Mesendoderm (in vitro differentiated cells): ENCODE results near the gene PTPRG.

Experiments
- DNase-seq: peaks from one replicate; pipeline ENCODE4 v3.0.0; 2013
- H2AK5ac ChIP-seq: 2 replicates; pipeline ENCODE4 v1.6.1; 2013; ENCODE audit warnings: low read length, inconsistent platforms
- H2BK120ac ChIP-seq: 2 replicates; pipeline ENCODE4 v1.6.1; 2013; ENCODE audit warnings: low read depth, mild to moderate bottlenecking, low read length, moderate library complexity, mixed read lengths
- H2BK15ac ChIP-seq: replicated peaks from 2 replicates; pipeline ENCODE4 v1.6.1; 2013; ENCODE audit warnings: low read depth, mild to moderate bottlenecking, moderate library complexity
- H2BK5ac ChIP-seq: 2 replicates; pipeline ENCODE4 v1.6.1; 2013; ENCODE audit warnings: low read length, inconsistent platforms
- H3K18ac ChIP-seq: 2 replicates; pipeline ENCODE4 v1.6.1; 2013; ENCODE audit warnings: mild to moderate bottlenecking, low read length, mixed read lengths
- H3K23ac ChIP-seq: one replicate; pipeline ENCODE4 v1.6.1; 2013; ENCODE audit warnings: low read length
- H3K27ac ChIP-seq: 2 replicates; pipeline ENCODE4 v1.5.1; 2013; ENCODE audit warnings: low read depth, mild to moderate bottlenecking, inconsistent platforms, low read length, moderate library complexity
- H3K27me3 ChIP-seq: 2 replicates; pipeline ENCODE4 v1.6.1; 2013; ENCODE audit warnings: low read length, control low read depth, mild to moderate bottlenecking, inconsistent platforms; ENCODE audit not compliant: insufficient read depth, poor library complexity
- H3K36me3 ChIP-seq: 2 replicates; pipeline ENCODE4 v1.6.1; 2013; ENCODE audit warnings: low read length, inconsistent platforms; ENCODE audit not compliant: control insufficient read depth, insufficient read depth
- H3K4ac ChIP-seq: one replicate; pipeline ENCODE4 v1.6.1; 2013; ENCODE audit warnings: low read depth, mild to moderate bottlenecking, low read length, moderate library complexity
- H3K4me1 ChIP-seq: 2 replicates; pipeline ENCODE4 v1.6.1; 2013; ENCODE audit warnings: low read depth, low read length, inconsistent platforms; ENCODE audit not compliant: control insufficient read depth
- H3K4me2 ChIP-seq: 2 replicates; pipeline ENCODE4 v1.6.1; 2013; ENCODE audit warnings: low read length
- H3K4me3 ChIP-seq: 2 replicates; pipeline ENCODE4 v1.5.1; 2013; ENCODE audit warnings: mild to moderate bottlenecking, low read length
- H3K56ac ChIP-seq: one replicate; pipeline ENCODE4 v1.6.1; 2013; ENCODE audit warnings: low read length
- H3K79me1 ChIP-seq: 2 replicates; pipeline ENCODE4 v1.6.1; 2013; ENCODE audit warnings: low read length, inconsistent platforms
- H3K79me2 ChIP-seq: 2 replicates; pipeline ENCODE4 v1.6.1; 2013; ENCODE audit warnings: mild to moderate bottlenecking, low read length; ENCODE audit not compliant: control insufficient read depth, insufficient read depth
- H3K9ac ChIP-seq: 2 replicates; pipeline ENCODE4 v1.6.1; 2013; ENCODE audit warnings: low read length, inconsistent platforms
- H4K5ac ChIP-seq: one replicate; pipeline ENCODE4 v1.6.1; 2013; ENCODE audit warnings: low read length
- H4K8ac ChIP-seq: one replicate; pipeline ENCODE4 v1.6.1; 2013; ENCODE audit warnings: low read depth, mild to moderate bottlenecking, control low read depth, low read length, moderate library complexity
- WGBS: extraction: QIAGEN DNeasy Blood & Tissue Kit; methylation state at CpG from one replicate; pipeline ENCODE4 v1.1.7; 2013; ENCODE audit warnings: low lambda C conversion rate, missing lambda C conversion rate; ENCODE audit not compliant: insufficient coverage; ENCODE audit errors: extremely low coverage; 5-methylcytosine and 5-hydroxymethylcytosine counted together

PTPRG gene

DNA sequence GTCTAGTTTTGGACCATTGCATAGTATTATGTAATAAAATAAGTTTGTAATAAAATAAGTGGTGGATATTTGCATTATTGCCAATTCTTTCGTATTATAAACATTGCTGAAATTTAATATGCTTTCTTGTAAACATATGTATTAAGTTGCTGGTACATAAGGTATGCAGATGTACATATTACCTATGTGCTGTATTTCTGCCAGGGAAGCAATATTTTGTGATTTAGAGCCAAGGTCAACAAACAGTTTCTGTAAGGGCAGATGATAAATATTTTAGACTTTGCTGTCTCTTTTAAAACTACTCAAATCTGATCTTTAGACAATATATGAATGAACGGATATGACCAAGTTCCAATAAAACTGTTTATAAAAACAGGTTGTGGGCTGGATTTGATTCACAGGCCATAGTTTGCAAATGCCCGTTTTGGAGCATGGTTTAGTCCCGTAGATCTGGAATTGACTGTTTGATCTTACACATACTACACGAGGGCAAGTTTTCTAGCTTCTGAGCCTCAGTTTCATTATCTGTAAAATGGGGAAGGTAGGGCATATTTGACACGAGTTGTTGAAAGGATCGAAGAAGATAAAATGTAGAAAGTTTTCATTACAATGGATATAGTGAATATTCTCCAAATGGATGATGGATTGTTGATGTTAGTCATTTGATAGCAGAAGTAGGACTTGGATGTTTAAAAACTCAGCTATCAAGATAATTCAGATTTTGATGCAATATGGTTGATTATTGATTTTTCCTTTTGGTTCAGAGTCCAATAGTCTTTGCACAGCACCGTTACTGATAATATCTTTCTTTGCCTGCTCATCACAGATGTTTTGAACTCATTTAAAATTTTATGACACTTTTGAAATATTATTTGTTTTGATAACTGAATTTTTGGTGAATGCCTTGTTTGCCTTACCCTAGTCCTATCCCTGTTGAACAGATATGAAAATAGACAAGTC, 417.4 kb downstream of the PTPRG start:
- peaks cover 9% of the 10 kb centered on the region for H3K79me1 ChIP-seq
- H4K5ac ChIP-seq = no peak overlapping the region
- H3K27me3 ChIP-seq = no peaks in the 10 kb centered on the region
- H2BK120ac ChIP-seq = no peak overlapping the region
- no peak overlapping the region for H3K4me2 ChIP-seq
- no peak overlapping the region for H3K27ac ChIP-seq
- WGBS = 100% methylated on average over 1 of the region's 8 CpGs
- H2BK5ac ChIP-seq = no peak overlapping the region
- H3K4me1 ChIP-seq = peaks cover 1% of the 10 kb centered on the region
- H3K79me2 ChIP-seq = peaks cover 9% of the 10 kb centered on the region
- H3K23ac ChIP-seq = no peak overlapping the region
- no peak overlapping the region for H3K4me3 ChIP-seq
- no peak overlapping the region for H4K8ac ChIP-seq
- H3K4ac ChIP-seq = no peak overlapping the region
- H3K9ac ChIP-seq = no peak overlapping the region
- H3K36me3 ChIP-seq = no peaks in the 10 kb centered on the region
- H3K18ac ChIP-seq = no peak overlapping the region
- H2BK15ac ChIP-seq = no peak overlapping the region
- DNase-seq = no peak
- H3K56ac ChIP-seq = no peak overlapping the region
- no peak overlapping the region for H2AK5ac ChIP-seq

DNA sequence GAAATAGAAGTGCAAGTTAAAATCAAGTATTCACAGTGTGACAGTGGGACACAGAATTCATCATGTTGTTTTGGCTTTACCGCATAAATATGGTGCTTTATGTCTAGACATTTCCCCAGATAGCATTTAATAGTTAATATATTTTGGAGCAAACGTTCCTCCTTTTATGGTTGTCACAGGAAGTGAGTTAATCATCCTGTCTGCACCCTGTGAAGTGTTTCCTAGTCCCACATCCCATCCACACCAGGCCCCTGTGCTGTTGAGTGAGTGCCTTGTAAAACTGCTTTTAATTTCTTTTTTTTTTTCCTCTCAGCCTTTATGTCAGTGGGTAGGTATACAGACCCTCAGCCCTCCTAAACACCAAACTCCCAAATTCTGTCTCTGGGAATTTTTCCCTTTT, 418.3 kb downstream of the PTPRG start:
- Histone ChIP-seq H3K56ac (no peak overlapping the region), H3K4ac (no peak overlapping the region), H2BK5ac (no peak overlapping the region), H2BK120ac (no peak overlapping the region), H3K36me3 (no peaks in the 10 kb centered on the region), H4K5ac (no peak overlapping the region), H3K9ac (no peak overlapping the region), H4K8ac (no peak overlapping the region), H2AK5ac (no peak overlapping the region), H3K23ac (no peak overlapping the region), H3K4me2 (no peak overlapping the region), H3K27ac (no peak overlapping the region), H3K27me3 (no peaks in the 10 kb centered on the region), H3K79me1 (peaks cover 9% of the 10 kb centered on the region), H3K4me3 (no peak overlapping the region), H2BK15ac (no peak overlapping the region), H3K18ac (peak overlapping the region; percentile 60), H3K4me1 (peaks cover 1% of the 10 kb centered on the region), H3K79me2 (peaks cover 9% of the 10 kb centered on the region)
- no CpG with 5 or more reads among the region's 2 CpGs for WGBS
- DNase-seq = no peak

DNA sequence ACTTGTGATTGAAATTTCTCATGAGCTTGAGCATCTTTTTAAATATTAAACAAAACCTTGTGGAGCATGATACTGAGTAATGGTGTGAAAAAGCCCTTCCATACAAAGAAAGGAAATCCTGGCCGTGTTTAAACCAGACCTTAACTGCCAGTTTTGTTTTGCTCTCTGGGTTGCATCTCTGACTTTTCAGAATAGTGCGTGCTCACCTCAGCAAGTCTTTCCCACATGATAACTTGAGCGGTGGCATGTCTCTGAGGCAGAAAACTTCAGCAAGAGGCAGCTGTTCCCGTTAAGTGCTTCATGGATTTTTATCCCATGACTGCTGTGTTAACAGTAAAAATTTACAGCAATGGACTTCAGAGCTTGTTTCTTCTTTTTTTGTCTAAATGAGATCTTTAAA, 418.7 kb downstream of the PTPRG start:
- no peak overlapping the region for H3K23ac ChIP-seq
- H3K18ac ChIP-seq = peak overlapping the region; percentile 60
- H3K4ac ChIP-seq = no peak overlapping the region
- DNase-seq = no peak
- no peaks in the 10 kb centered on the region for H3K36me3 ChIP-seq
- no peak overlapping the region for H3K4me2 ChIP-seq
- H3K4me1 ChIP-seq = peaks cover 1% of the 10 kb centered on the region
- no peak overlapping the region for H4K5ac ChIP-seq
- H2AK5ac ChIP-seq = no peak overlapping the region
- H3K4me3 ChIP-seq = no peak overlapping the region
- H2BK5ac ChIP-seq = no peak overlapping the region
- no peak overlapping the region for H2BK120ac ChIP-seq
- H3K79me2 ChIP-seq = peaks cover 9% of the 10 kb centered on the region
- no peaks in the 10 kb centered on the region for H3K27me3 ChIP-seq
- H3K27ac ChIP-seq = no peak overlapping the region
- no peak overlapping the region for H2BK15ac ChIP-seq
- peaks cover 10% of the 10 kb centered on the region for H3K79me1 ChIP-seq
- no CpG with 5 or more reads among the region's 4 CpGs for WGBS
- no peak overlapping the region for H4K8ac ChIP-seq
- H3K56ac ChIP-seq = no peak overlapping the region
- H3K9ac ChIP-seq = no peak overlapping the region

DNA sequence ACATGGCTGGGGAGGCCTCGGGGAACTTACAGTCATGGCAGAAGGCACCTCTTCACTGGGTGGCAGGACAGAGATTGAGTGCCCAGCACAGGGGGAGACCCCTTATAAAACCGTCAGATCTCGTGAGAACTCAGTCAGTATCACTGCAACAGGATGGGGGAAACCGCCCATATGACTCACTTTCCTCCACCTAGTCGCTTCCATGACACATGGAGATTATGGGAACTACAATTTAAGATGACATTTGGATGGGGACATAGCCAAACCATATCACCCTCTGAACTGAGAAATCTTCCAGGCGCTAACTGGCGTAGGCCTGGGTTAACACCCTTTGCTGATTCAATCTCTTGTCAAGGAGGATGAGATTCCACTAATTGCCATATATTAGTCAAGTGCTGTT, 419.7 kb downstream of the PTPRG start:
- Histone ChIP-seq H4K5ac (no peak overlapping the region), H3K4me1 (peaks cover 1% of the 10 kb centered on the region), H2BK15ac (no peak overlapping the region), H2BK5ac (no peak overlapping the region), H2AK5ac (no peak overlapping the region), H3K79me2 (peaks cover 5% of the 10 kb centered on the region), H3K9ac (no peak overlapping the region), H3K4me3 (no peak overlapping the region), H3K27ac (no peak overlapping the region), H2BK120ac (no peak overlapping the region), H3K4ac (no peak overlapping the region), H3K27me3 (no peaks in the 10 kb centered on the region), H3K56ac (no peak overlapping the region), H4K8ac (no peak overlapping the region), H3K79me1 (peaks cover 12% of the 10 kb centered on the region), H3K18ac (no peak overlapping the region), H3K4me2 (no peak overlapping the region), H3K36me3 (no peaks in the 10 kb centered on the region), H3K23ac (no peak overlapping the region)
- DNase-seq = no peak
- no CpG with 5 or more reads among the region's 7 CpGs for WGBS

DNA sequence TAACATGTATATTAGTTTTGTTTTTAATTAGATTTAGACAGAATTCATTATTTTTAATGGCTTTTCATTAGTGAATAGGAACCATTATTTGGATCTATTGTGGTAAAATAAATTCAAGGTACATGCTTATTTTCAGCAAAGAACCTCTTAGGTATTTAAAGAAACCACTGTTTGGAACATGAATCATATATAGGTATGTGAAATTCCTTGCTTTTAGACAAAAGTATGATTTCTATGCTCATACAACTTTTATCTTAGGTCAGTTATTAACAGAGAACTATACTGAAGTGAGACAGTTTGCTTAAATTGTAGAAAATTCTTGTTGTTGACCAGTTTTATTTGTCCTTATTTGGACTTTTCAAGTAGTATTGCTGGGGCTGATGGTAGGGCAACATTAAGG, 422.1 kb downstream of the PTPRG start:
- H3K4me3 ChIP-seq = no peak overlapping the region
- H3K36me3 ChIP-seq = no peaks in the 10 kb centered on the region
- H3K18ac ChIP-seq = no peak overlapping the region
- no peak overlapping the region for H3K4me2 ChIP-seq
- H3K9ac ChIP-seq = no peak overlapping the region
- no peak overlapping the region for H3K27ac ChIP-seq
- no peak overlapping the region for H3K4ac ChIP-seq
- no peak overlapping the region for H3K23ac ChIP-seq
- H4K8ac ChIP-seq = no peak overlapping the region
- H3K56ac ChIP-seq = no peak overlapping the region
- no peak overlapping the region for H2BK120ac ChIP-seq
- no peak overlapping the region for H2BK15ac ChIP-seq
- peaks cover 5% of the 10 kb centered on the region for H3K79me2 ChIP-seq
- DNase-seq = no peak
- H2BK5ac ChIP-seq = no peak overlapping the region
- H3K79me1 ChIP-seq = peaks cover 14% of the 10 kb centered on the region
- no peak overlapping the region for H4K5ac ChIP-seq
- no peaks in the 10 kb centered on the region for H3K27me3 ChIP-seq
- H2AK5ac ChIP-seq = no peak overlapping the region
- H3K4me1 ChIP-seq = peaks cover 1% of the 10 kb centered on the region

DNA sequence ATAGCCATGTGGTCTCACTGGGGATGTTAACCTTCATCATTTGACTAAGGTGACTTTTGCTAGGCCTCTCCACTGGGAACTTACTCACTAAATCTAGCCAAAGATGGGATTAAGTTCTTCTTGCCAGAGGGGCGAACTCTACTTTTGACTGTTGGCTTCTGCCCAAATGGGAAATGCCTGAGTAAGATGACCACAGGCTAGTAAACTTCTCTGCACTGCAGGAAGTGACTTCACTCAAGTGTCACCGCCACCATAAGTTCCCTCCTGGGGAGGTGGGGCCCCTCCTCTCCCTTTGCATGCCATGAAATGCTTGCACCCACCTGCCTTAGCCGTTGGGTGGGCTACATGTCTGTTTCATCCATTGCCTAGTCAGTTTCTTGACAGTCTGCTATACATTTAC, 423.6 kb downstream of the PTPRG start:
- H3K4me3 ChIP-seq = no peak overlapping the region
- no peak overlapping the region for H4K8ac ChIP-seq
- no peak overlapping the region for H4K5ac ChIP-seq
- H2BK5ac ChIP-seq = no peak overlapping the region
- no peak overlapping the region for H3K23ac ChIP-seq
- peaks cover 4% of the 10 kb centered on the region for H3K79me2 ChIP-seq
- DNase-seq = no peak
- no peak overlapping the region for H3K9ac ChIP-seq
- WGBS = no CpG with 5 or more reads among the region's 3 CpGs
- H3K4ac ChIP-seq = no peak overlapping the region
- no peak overlapping the region for H2BK120ac ChIP-seq
- H3K79me1 ChIP-seq = peaks cover 14% of the 10 kb centered on the region
- H3K27me3 ChIP-seq = no peaks in the 10 kb centered on the region
- no peak overlapping the region for H3K27ac ChIP-seq
- H3K4me1 ChIP-seq = peaks cover 1% of the 10 kb centered on the region
- no peak overlapping the region for H3K18ac ChIP-seq
- no peaks in the 10 kb centered on the region for H3K36me3 ChIP-seq
- H2BK15ac ChIP-seq = no peak overlapping the region
- H2AK5ac ChIP-seq = no peak overlapping the region
- H3K56ac ChIP-seq = no peak overlapping the region
- no peak overlapping the region for H3K4me2 ChIP-seq
